ENCODE measurements around the gene DNAH17.
"Not testable (repeated sequence)": the region's sequence is repeated elsewhere in the genome, so short reads cannot be mapped to it uniquely, and the experiment has no call there.

DNAH17 gene

DNA sequence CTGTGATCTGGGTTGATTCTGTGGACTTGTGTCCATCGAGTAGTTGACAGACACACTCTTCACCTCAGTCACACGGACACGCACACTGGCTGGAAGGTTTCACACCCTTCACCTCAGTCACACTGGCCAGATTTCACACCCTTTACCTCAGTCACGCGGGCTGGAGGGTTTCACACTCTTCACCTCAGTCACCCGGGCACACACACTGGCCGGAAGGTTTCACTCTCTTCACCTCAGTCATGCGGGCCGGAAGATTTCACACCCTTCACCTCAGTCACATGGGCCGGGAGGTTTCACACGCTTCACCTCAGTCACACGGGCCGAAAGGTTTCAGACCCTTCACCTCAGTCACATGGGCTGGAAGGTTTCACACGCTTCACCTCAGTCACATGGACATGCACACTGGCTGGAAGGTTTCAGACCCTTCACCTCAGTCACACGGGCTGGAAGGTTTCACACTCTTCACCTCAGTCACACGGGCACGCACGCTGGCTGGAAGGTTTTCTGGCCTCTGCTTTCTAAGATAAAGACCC, 102.5 kb downstream of the DNAH17 start:
- no peak for DNase-seq

DNA sequence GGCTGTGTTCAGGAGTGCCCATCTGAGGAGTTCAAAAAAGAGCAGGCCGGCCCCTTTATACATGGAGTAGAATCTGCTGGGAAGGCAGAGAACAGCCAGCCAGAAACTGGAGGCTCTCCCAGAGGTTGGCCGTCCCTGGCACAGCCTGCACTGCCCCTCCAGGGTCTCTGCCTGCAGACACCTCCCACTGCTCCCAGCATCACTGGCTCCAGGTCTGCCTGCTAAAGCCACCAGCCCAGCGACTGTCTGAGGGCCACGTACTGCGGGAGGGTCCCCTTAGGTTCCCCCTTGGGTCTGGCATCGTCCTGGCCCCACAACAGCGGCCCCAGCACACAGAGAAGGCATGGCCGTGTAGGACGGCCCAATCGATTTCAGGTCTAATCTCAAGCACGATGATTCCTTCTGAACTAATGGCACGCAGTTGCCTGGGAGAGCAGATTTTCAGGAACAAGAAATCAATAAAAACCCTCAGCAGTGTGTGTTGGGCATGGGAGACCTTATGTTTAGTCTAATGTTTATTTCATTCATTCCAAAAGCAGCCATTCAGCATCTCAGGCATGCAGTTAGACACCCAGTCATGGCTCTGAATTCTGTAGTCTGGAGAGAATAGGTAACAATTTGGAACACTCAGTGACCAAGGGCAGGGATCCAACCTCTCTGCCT, 103.1 kb downstream of the DNAH17 start:
- no peak for DNase-seq

DNA sequence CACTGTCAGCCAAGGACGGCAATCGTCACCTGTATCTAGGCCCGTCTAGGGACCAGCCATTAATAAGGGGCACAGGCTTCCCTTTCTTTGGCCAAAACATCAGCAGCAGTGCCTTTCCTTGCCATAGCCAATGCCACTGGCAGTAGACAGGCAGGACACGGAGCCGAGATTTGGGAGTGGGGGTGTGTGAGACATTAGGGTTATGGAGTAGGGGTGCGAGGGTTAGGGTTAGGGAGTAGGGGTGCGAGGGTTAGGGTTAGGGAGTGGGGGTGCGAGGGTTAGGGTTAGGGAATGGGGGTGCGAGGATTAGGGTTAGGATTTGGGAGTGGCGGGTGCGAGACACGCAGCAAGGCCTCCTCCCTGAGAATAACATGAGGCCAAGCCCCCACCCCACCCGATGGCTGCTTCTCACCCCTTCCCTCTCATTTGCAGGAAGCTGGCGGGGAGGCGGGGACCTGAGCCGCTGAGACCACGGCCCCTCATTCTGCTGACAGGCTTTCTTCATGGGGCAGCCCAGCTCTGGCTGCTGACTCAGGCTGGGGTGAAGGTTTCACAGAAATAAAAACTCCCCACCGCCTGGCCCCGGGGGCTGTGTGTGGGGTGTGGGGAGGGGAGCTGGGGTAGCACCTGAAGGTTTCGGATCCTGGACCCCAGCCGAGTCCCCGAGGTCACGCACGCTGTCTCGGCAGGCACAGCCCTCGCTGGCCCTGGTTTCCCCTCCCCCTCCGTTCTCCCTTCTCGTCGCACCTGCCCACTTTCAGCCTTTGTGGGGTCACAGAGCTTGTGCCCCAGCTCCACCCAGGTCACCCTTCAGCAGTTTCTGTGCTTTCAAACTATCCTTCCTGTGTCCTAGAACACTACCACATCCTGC, 104.9 kb downstream of the DNAH17 start:
- DNase-seq, result no peak

DNA sequence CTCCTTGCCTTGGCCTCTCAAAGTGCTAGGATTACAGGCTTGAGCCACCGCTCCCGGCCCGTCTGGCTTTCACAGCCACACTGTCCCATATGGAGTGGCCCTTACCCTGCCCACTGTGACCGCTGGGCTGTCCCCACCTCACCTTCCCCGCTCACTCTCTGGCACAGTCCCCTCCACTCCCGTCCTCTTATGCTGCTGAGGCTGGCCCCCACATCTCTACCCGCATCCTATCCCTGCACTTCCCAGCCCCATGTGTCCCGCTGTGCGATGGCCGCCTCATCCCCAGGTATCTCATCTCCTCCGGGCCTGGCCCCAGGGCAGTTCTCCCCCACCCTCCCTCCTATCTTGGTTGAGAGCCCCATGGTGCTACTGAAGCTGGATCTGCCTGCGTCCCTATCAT, 105.6 kb downstream of the DNAH17 start:
- no peak for DNase-seq

DNA sequence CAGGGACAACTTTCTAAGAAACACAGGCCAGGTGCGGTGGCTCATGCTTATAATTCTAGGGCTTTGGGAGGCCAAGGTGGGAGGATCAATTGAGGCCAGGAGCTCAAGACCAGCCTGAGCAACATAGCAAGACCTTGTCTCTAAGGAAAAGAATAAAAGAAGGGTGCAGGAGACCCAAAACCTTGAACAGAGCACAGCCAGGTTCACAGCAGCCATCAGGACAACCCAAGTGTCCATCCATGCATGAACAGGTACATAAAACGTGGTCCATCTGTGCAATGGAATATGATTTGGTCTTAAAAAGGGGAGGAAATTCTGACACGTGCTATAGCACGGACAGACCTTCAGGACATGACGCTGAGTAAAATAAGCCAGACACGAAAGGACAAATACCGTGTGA, 107.8 kb downstream of the DNAH17 start:
- DNase-seq, result no peak

DNA sequence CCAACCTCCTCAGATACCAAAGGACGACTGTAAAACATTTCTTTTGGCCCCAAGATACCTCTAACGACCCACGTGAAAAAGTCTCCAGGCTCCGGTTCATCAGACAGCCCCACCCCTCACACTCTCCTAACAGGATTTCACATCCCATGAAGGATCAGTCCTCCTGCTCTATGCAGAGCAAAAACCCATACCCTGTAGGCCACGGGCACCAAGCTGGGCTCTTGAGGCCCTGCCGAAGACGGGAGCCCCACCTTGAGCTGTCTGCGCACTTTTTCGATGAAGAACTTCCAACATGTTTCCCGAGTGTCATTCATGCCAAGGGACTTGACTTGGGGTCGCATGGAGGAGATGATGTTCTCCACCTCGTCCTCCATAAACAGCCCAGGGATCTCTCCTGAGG, 108.8 kb downstream of the DNAH17 start:
- DNase-seq, result no peak

DNA sequence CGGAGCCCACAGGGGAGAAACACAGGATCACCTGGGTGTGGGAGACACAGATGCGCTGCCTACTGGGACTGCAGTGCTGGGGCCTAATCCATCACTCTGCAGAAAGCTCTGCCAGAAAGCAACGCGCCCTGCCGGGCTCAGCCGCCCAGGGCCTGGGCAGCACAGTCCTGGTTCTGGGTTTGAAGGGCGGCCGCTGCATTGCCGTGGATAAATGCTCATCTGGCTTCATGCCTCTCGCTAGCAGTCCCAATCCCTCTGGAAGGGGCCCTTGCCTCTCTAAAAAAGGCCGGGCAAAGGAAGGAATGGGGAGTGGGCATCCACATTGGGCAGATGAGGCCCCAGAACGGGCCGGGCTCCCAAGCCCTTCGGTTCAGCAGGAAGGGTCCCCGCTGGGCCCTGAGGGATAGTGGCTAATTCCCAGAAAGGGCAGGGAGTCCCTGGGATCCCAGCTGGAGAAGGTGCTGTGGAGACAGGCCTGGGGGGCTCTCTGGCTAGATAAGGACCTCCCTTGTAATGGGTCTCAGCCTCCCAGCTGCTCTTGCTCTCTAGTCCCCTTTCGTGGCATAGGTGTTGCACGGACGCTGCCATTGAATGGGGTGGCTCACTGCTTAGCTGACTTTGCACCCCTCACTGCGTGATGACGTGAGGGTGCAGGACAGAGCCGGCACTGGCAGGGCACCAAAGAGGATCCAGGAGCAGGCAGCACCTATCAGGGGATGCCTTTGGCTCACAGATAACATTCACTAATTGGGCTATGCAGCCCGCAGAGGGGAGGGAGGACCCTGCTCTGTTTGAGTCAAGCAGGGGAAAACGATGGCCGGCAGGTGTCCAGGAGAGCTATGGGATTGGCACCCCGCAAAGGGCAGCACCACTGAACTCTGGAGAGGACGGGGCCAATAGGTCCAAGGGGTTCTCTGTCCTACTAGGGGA, 110.1 kb downstream of the DNAH17 start:
- DNase-seq, result no peak

DNA sequence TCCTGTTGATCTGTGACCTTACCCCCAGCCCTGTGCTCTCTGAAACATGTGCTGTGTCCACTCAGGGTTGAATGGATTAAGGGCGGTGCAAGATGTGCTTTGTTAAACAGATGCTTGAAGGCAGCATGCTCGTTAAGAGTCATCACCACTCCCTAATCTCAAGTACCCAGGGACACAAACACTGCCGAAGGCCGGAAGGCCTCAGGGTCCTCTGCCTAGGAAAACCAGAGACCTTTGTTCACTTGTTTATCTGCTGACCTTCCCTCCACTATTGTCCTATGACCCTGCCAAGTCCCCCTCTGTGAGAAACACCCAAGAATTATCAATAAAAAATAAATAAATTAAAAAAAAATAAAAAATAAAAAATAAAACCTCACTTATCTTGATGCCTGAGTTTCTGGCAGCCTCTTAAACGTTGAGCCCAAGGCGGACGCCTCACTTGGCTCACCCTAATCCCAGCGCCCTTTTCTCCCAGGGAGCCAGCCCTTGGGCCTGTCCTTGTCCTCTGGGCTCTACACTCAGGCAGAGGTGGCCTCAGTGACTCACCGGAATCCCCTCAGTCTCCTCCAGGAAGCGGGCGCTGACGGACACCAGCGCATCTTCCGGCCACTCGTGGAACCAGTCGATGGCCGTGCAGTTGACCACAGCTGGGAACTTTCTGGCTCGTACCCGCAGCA, 110.9 kb downstream of the DNAH17 start:
- DNase-seq, result not testable (repeated sequence)

DNA sequence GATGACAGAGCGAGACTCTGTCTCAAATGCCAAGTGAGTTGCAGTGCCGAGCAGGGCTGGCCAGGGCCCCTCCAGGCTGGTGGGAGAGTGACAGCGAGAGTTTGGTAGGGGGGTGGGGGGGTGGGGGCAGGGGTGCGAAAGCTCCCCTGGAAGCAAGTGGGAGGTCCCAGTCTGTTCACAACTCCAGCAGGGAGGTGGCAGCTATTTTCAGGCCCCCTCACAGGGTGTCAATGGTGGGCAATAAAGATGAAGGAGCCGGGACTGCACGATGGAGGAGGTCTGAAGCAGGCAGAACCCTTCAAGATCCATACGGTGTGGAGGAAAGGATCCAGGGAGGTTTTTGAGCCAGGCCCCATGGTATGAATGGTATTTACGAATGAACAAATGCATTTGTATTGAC, 115.0 kb downstream of the DNAH17 start:
- no peak for DNase-seq

DNA sequence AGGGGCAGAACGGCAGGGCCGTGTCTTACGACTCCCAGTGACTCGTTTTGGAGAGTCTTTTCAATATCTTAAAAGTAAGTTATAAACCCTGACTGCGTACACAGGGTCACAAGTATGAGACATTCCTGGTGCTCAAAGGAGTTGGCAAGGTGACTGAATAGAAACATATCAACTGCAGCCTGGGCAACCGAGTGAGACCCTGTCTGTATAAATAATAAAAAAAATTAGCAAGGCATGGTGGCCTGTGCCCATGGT, 115.5 kb downstream of the DNAH17 start:
- DNase-seq, result no peak

DNA sequence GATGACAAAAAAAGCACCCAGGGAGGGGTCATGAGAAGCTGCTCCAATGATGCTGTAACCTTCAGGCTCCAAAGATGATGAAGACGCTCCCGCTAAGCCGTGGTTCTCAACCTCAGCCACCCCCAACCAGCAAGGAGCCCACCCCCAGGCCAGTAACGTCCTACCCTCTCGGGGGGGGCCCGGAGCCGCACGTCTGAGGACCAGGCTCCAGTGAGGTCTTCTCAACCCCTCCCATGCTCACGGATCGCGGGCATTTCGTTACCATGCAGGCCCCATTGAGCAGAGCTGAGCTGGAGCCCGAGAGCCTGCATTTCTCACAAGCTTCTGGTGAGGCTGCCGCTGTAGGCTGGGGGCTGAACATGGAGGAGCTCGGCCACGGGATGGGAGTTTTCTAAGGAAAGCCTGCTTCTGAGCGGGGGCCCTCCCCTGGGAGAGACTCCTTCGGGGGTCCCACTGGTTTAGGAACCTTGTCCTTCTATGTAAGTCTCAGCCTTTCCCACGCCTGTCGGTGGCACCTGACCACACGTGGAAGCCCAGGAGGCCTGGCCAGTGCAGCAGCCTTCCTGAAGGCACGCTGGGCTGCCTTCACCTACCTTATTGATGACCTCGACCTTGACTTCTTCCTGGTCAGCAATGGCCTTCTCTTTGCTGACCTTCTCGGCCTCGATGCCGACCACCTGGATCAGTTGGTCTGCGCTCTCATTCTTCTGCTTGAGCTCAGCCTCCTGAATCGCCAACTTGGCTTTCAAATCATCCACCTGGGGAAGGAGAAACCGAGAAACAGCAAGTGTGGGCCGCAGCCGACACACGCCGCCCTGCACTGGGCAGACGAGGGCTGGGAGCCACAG, 116.0 kb downstream of the DNAH17 start:
- DNase-seq, result no peak

DNA sequence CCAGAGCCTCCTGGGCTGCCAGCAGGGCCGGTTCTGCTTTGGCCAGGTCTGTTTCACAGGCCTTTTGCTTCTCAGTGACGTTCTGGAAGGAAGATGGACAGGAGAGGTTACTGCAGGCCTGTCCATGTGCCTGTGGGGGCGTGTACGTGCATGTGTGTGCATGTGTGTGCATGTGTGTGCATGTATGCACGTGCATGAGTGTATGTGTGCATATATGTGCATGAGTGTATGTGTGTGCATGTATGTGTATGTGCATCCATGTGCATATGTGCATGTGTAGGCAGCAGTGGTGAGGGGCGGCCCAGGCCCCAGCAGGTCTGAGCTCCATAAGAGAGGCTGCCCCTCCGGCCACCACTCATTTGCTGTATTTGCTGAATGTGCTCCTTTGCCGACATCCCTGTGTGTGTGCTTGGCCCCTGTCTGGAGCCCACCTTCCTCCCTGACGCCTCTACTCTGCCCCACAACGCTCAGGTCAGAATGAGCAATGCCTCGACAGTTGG, 117.0 kb downstream of the DNAH17 start:
- no peak for DNase-seq

DNA sequence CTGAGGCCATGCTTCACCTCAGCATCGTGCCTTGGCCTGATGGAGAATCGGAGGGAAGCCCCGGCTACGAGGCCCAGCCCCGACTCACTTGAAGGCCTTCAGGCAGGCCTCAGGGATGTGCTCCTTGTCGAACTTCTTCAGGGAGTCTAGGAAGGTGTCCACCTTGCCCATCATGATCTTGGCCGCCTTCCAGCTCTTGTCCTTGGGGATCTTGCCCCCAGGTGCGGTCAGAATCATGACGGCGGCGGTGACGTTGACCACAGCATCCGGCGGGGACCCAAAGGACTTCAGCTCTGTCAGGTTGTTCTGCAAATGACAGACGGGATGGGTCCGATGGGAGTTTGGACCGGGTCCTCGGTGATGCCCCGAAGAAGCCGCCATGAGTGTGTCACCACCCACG, 117.5 kb downstream of the DNAH17 start:
- no peak for DNase-seq

DNA sequence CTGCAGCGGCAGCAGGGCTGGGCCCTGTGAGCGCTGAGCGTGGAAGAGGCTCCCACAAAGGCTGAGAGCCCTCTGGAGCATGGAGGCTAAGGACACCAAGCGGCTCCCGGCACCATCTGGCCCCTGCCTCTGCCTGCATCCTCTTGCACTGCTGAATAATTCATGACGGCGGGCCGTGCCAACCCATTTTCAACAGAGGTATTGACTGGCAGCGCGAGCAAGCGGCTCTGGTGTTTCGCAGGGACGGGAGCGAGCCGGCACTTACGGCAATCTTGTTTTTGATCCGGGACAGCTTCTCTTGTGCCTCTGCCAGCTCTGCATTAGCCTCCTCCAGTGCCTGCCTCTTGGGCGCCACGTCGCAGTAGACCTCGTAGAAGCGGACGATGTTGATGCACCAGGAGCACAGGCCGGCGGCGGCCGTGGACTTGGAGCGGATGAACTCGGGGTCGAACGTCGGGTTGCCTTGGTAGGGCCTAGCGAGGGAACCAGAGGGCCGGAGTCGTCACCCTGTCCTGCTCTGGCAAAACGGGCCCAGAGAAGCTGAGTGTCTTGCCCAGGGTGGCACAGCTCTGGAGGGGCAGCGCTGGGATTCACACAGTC, 118.4 kb downstream of the DNAH17 start:
- no peak for DNase-seq

DNA sequence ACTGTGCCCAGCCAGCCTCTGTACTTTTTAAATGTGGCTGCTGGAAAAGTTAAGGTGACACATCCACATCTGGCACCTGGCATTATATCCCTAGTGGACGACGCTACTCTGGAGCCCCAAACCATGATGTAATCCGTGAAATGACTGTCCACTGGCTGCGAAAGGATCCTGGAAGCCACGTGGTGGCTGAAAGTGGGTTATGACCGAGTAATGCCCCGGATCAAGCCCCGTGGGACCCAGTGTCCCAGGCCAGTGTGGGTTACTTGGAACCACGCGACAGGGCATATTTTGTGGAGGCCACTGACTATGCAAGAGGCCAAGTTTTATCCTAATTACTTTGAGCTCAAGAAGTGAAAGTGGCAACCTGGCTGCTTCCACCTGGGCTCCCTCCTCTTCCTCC, 119.1 kb downstream of the DNAH17 start:
- DNase-seq, result no peak

DNA sequence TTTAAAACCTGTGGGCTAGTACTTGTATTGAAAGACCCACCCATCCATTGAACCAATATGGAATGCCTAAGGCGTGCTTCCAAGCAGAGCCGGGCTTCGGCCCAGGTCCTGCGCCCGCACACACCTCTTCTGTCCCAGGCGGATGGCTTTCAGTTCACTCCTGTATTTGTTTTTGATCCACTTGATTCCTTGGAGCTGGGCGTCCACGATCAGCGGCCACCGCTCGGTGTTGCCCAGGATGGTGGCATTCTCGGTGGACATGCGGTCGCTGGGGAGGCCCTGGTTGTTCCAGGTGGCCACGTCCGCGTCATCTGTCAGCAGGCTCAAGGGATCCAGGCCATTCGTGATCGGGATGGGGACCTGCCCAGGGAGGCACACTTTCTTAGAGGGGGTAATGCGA, 122.8 kb downstream of the DNAH17 start:
- no peak for DNase-seq

DNA sequence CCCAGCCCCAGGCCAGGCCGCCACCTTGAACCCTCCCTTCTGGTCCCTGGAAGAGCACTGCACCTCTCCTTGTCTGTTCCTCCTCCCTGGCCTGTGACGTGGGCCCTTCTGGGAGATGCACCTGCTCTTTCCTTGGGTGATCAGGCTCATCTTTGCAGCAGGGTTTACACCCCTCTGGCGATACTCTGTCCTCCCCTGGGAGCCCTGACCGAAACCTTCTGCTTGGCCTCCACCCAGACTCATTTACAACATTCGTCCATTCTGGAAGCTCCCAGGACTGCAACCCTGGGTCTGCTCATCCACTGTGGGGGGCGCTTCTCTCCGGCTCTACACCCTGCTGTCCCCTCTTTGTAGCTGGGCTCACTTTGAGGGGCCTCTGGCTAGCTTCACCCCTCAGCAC, 125.4 kb downstream of the DNAH17 start:
- no peak for DNase-seq

DNA sequence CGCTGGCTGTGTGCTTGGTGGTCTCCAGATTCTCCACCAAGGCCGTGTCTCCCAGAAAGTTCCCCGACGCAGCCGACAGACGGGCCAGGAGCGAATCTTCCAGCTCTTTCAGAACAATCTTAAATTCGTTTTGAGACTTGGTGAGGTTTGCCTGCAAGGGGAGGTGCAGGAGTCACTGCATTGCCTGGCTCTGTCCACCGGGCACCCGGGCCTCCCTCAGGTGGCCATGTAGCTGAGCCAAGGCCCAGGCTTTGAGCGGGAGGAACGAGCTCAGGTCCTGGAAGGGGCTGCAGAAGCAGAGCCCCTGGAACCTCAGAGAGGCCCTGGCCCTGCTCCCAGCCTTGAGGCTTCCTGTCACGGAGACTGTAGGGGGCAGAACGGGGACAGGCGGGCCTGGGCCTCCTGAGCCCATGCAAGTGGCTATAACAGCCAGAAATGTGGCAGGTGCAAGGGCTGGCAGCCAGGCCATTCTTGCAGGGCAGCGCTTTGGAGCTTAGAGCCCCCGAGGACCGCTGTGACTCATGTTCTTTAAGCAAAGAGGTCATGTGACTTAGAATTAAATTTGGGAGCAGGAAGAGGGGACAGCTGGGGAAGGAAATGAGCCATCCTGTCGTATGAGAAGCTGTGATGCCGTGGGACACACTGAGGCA, 126.4 kb downstream of the DNAH17 start:
- peak; percentile 28 for DNase-seq

DNA sequence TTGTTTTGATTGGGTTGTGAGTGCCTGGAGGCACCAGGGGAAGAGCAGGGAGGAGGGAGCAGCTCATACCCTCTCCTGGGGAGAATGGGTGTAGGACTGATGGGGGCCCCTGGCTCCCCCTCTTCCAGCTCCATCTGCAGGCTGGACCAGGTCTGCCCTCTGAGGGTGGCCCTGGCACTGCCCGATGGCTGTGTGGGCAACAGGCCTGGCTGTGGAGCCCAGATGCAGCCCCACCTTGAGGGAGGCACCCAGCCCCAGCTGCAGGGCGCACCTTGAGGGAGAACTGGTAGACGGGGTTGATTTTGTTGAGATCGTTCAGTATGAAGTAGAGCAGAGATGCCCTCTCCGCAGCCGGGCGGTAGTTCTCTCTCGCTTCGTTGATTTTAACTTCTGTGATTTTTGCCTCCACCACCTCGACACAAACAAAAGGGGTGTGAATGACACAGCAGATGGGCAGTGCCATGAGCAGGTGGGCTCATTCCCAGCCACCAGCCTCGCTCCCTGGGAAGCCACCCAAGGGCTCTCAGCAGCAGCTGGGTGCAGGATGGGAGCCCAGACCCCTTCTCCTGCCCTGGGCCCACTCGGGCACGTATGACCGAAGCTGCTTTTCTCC, 127.1 kb downstream of the DNAH17 start:
- no peak for DNase-seq

DNA sequence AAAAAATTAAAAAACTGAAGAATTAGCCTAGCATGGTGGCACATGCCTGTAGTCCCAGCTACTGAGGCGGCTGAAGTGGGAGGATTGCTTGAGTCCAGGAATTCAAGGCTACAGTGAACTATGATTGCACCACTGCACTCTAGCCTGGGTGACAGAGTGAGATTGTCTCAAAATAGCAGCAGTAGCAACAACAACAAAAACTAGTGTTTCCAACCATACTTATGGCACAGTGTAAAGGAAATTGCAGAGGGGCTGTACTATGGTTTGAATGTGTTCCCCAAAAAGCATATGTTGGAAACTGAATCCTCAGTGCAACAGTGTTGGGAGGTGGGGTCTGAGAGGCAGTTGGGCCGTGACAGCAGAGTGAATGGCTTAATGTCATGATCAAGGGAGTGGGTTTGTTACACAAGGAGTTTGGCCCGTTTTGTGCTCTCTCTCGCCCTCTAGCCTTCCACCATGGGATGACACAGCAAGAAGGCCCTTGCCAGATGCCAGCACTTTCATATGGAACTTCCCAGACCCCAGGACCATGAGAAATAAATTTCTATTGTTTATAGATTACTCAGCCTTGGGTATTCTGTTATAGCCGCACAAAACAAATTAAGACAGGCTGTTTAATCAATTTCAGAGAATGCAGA, 128.7 kb downstream of the DNAH17 start:
- peak; percentile 44 for DNase-seq

Measured in hematopoietic multipotent progenitor cell treated with erythropoietin and hydrocortisone succinate and interleukin-3 and kit ligand, for 4 days (in vitro differentiated cells).